ENCODE results near the gene PUM2. TPM values are rescaled to one million over a fixed set of nuclear protein-coding genes. Genes with fewer than 3 reads are reported as not detected.

Gene PUM2
- total RNA-seq, 1 donor from 2014 or later = 22.4 TPM

DNA sequence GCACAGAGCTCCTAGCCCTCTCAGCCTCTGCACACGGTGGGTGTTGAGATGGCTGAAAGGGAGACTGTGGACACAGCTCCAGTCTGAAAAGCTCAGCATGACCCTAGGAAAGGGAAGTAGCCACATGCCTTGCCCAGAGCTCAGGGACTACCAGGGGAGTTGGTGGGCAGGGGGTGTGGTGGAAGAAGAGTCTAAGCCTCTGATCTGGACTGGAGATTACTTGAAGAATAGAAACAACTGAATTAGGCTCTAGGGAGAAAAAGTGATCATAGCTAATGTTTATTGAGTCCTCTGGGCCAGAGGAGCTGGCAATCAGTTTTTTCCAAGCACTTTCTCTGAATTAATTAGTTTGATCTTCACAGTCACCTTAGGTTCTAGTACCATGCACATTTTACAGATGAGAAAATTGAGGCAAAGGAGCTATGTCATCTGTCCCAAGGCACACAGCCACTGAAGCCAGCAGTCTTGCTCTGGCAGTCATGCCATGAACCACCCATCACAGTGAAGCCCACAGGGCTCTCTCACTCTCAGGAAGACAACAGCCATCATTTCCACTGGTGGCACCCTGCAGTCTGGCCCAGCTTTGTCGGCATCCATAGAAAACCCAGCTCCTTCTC is 136.0 kb downstream of the PUM2 start:
- Histone ChIP-seq H3K9me3 (no peaks in the 10 kb centered on the region), H3K36me3 (no peaks in the 10 kb centered on the region), H3K27ac (no peak overlapping the region), H3K4me1 (no peaks in the 10 kb centered on the region), H3K27me3 (no peaks in the 10 kb centered on the region), H3K4me3 (no peak overlapping the region)
- intact Hi-C loops (cut with DNase I) = no loop called here
- TF ChIP-seq, protein P1, sequence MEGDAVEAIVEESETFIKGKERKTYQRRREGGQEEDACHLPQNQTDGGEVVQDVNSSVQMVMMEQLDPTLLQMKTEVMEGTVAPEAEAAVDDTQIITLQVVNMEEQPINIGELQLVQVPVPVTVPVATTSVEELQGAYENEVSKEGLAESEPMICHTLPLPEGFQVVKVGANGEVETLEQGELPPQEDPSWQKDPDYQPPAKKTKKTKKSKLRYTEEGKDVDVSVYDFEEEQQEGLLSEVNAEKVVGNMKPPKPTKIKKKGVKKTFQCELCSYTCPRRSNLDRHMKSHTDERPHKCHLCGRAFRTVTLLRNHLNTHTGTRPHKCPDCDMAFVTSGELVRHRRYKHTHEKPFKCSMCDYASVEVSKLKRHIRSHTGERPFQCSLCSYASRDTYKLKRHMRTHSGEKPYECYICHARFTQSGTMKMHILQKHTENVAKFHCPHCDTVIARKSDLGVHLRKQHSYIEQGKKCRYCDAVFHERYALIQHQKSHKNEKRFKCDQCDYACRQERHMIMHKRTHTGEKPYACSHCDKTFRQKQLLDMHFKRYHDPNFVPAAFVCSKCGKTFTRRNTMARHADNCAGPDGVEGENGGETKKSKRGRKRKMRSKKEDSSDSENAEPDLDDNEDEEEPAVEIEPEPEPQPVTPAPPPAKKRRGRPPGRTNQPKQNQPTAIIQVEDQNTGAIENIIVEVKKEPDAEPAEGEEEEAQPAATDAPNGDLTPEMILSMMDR (IDR thresholded peaks at IDR 0.05) = no peak
- DNase-seq (ENCODE audit: low spot score in 2 of 2) = no peak

DNA sequence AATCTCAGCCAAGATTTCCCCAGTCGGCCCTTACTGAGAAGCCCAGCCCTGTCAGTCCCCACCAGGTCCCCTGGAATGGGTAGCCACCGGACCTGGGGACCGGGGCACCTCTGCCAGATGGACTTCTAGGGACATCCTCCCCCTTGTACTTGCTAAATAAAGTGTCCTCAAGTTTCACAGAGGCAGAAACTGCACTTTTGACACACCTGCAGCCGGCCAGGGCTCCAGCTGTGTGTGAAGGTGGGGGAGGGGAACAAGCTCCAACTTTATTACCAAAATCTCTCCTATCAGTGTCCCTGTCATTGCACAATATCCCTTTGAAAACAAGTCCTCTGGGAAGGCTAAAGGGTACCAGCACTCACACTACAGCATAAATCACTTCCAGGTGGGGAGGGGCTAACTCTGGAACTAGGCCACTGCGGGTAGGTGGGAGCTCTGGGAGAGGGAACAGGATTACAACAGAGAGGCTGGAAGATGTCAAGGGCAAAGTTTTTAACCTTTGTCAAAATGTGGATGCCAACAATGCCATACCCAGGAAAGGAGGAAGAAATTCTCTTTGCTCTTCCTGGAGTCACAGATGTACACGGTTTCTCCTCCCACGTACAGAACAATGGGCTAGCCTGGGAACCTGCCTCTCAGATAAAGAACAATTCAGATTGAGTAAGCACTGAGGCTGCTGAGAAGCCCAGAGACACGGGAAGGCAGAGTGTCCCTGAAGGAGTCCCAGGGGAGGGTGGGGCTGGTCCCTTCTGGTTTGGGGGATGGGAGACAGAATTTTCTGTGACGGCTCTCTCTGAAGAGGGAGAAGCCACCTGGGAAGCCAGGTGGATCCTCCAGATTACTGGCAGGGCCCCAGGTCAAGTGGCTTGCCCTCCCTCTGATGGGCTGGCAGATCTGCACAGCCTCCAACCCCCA is 136.7 kb downstream of the PUM2 start:
- TF ChIP-seq, protein P1 (IDR thresholded peaks at IDR 0.05) = no peak
- Histone ChIP-seq H3K4me3 (no peak overlapping the region), H3K27ac (no peak overlapping the region), H3K36me3 (no peaks in the 10 kb centered on the region), H3K4me1 (no peaks in the 10 kb centered on the region), H3K9me3 (no peaks in the 10 kb centered on the region), H3K27me3 (no peaks in the 10 kb centered on the region)
- no peak for DNase-seq (ENCODE audit: low spot score in 2 of 2)
- intact Hi-C loops (cut with DNase I) = no loop called here

DNA sequence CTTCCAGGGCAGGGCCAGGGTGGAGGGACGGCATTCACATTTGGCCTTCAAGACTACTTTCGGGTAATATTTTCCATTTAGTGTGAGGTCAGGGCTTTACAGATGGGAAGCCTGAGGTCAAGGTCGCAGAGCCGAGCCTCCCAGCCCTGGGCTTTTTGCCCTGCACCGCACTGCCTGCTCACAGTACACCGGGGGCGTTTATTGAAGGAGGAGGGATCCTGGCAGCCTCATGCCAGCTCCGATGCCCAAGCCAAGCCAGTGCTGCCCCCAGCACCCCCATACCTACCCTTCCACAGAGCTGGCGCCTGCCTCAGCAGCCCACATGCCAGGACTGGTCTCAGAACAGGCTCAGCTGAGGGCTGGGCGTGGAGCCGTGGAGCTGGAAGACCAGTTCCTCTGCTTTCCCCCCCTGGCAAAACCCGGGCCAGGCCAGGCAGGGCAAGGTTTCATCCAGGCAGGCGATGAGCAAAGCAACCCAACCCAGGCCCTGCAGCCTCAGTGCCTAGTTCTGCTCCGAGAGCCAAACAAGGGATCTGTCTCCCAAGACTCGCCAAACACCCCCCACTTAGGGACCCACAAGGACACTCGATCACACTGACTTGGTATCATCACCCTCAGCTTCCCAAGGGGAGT is 137.7 kb downstream of the PUM2 start:
- no peak overlapping the region for H3K27ac ChIP-seq
- H3K27me3 ChIP-seq = no peaks in the 10 kb centered on the region
- no peaks in the 10 kb centered on the region for H3K4me1 ChIP-seq
- intact Hi-C loops (cut with DNase I) = no loop called here
- no peaks in the 10 kb centered on the region for H3K9me3 ChIP-seq
- no peaks in the 10 kb centered on the region for H3K36me3 ChIP-seq
- TF ChIP-seq, protein P1 (IDR thresholded peaks at IDR 0.05) = no peak
- no peak for DNase-seq (ENCODE audit: low spot score in 2 of 2)
- no peak overlapping the region for H3K4me3 ChIP-seq

DNA sequence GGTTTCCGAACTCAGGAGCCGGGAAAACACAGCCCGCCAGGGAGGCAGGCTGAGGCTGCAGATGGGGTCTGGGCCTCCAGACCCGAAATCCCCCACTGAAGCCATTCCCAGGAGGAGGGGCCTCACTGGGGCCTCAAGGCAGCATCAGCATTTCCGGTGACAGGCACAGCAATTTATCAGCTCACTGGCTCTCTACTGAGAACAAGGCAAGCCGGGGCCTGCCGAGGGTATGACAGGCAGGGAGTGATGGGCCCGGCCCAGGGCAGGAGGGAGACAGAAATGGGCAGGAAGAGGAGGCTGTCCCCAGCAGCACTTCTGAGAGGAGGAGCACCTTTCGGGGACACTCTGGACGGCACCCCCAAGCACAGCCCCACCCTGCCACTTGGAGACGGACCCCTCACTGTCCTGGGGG is 138.2 kb downstream of the PUM2 start:
- intact Hi-C loops (cut with DNase I) = no loop called here

DNA sequence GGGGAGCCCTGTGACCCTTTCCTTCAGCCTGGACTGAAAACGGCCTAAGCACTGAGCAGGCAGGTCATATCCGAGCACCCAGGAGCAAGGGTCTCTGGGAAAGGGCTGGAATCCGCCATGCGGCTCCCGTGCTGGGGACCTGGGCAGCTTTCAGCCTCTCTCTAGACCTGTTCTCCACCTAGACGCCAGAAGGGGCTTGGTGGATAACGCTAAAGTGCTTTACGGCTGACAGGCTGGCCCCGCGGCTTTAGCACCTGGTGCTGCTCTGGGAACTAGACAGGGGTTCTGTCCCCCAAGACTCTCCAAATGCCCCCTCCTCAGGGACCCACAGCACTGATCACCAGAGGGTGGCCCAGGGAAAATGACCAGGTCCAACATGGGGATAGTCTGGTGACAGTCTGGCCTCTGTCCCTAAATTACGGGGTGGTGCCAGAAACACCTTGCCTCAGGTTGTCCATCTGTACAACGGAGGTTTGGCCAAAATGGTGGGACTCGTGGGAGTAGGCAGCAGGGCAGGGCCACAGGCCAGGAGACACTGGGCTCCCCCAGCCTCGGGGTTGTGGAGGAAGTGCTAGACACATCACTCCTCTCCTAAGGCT is 138.7 kb downstream of the PUM2 start:
- no peaks in the 10 kb centered on the region for H3K36me3 ChIP-seq
- intact Hi-C loops (cut with DNase I) = no loop called here
- no peak for DNase-seq (ENCODE audit: low spot score in 2 of 2)
- no peak overlapping the region for H3K27ac ChIP-seq
- no peaks in the 10 kb centered on the region for H3K27me3 ChIP-seq
- no peaks in the 10 kb centered on the region for H3K9me3 ChIP-seq
- no peaks in the 10 kb centered on the region for H3K4me1 ChIP-seq
- TF ChIP-seq, protein P1 (IDR thresholded peaks at IDR 0.05) = no peak
- H3K4me3 ChIP-seq = no peak overlapping the region

More for the DNA sequence above, 138.2 kb downstream of the PUM2 start:
- H3K27ac ChIP-seq = no peak overlapping the region
- H3K4me3 ChIP-seq = no peak overlapping the region
- H3K27me3 ChIP-seq = no peaks in the 10 kb centered on the region
- TF ChIP-seq, protein P1 (IDR thresholded peaks at IDR 0.05) = no peak
- no peaks in the 10 kb centered on the region for H3K36me3 ChIP-seq
- DNase-seq (ENCODE audit: low spot score in 2 of 2) = no peak
- H3K4me1 ChIP-seq = no peaks in the 10 kb centered on the region
- H3K9me3 ChIP-seq = no peaks in the 10 kb centered on the region
